NB4 (cell line): ENCODE results near the gene DOCK9.

ENCODE experiments used
- MYC ChIP-seq: IDR thresholded peaks from 2 replicates; pipeline ENCODE4 v1.6.1; 2011; ENCODE audit warnings: low read depth, low read length
- POLR2A ChIP-seq: IDR thresholded peaks from 2 replicates; pipeline ENCODE4 v1.6.1; 2011; ENCODE audit warnings: mild to moderate bottlenecking; ENCODE audit not compliant: insufficient read length; ENCODE audit errors: extremely low read depth
- TF ChIP-seq, protein P1 (sequence below): IDR thresholded peaks from one replicate; pipeline ENCODE4 v1.5.1; 2012; ENCODE audit warnings: low read depth, low read length

DNA sequence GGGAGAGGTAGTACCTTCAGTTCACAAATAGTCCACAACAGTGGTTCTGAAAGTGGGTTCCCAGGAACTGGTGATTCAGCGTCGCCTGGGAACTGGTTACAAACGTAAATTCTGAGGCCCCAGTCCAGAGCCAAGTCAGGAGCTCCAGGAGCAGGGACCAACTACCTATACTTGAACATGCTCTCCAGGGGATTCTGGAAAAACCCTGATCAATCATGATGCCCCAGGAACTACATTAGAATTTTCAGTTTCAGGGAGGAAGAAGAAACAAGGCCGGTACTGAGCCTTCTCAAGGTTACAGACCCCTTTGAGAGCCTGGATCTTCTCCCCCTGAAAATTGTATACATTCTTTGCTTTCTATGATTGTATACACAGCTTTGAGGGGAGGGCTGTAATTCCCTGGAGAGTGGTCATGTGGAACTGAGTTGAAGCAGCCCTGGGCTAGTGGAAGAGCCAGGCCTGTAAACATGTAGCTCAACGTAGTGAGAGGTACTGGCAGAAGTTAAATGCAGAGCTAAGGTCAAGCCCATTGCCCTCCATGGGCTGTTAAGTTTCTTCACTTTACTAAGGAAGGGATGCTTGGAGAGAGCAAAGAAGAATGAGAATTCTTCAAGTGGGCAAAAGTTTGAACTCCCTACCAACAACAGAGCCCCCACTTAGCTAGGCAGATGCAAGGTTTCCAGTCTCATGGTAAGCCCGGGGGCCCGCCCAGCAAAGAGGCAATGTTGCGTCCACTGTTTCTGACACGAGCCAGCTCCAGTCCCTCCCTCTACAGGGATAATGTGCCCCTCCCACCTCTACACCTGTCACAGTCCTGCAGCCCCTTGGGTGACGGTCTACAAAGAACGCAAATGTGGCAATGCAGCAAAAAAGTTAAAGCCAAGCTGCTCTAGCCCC is 17.0 kb downstream of the DOCK9 start:
- TF ChIP-seq MYC (no peak), POLR2A (no peak)
- TF ChIP-seq, protein P1, sequence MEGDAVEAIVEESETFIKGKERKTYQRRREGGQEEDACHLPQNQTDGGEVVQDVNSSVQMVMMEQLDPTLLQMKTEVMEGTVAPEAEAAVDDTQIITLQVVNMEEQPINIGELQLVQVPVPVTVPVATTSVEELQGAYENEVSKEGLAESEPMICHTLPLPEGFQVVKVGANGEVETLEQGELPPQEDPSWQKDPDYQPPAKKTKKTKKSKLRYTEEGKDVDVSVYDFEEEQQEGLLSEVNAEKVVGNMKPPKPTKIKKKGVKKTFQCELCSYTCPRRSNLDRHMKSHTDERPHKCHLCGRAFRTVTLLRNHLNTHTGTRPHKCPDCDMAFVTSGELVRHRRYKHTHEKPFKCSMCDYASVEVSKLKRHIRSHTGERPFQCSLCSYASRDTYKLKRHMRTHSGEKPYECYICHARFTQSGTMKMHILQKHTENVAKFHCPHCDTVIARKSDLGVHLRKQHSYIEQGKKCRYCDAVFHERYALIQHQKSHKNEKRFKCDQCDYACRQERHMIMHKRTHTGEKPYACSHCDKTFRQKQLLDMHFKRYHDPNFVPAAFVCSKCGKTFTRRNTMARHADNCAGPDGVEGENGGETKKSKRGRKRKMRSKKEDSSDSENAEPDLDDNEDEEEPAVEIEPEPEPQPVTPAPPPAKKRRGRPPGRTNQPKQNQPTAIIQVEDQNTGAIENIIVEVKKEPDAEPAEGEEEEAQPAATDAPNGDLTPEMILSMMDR: no peak
